GM21381 (cell line): ENCODE data around the gene ANKMY2.

ENCODE experiments used
- ATAC-seq: cut with Tn5 transposase; IDR thresholded peaks from one replicate; pipeline ENCODE4 v1.9.1; 2021; ENCODE audit warnings: mild to moderate bottlenecking, moderate library complexity; ENCODE audit not compliant: unreplicated experiment

The ANKMY2 gene

DNA sequence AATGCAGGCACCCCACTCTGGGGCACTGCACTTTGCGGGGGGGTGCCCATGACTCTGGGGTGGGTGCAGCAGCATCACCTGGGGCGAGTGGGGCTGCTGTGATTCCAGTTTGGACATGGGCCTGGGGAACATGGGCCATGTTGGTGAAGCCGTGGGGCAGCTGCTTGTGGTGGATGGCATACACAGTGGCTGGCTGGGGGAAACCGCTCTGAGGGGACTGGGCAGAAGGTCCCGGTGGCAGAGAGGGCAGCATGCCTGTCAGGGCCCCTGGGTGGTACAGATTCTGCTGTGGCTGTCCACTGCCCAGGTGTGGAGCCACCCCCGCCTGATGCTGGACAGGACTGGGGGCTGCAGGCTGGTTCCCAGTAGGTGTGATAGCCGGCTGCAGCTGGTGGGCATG lies 61.7 kb downstream of the ANKMY2 start:
- no peak for ATAC-seq

DNA sequence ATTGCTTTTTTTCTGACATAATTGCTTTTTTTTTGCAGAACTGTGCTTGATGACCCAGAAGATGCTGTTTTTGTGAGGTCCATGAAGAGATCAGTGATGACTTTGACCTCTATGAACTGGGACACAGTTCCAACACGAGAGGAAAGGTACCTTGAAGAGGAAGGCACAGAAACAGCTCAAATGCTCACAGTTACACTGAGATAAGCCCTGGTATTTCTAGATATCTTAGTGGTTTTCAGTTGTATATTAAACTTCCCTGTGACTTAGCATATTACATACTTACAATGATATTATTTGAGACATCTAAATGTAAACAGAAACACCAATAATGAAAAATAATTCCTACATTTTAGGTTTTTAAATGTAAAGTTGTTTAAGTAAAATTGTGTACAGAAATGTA lies 64.3 kb downstream of the ANKMY2 start:
- no peak for ATAC-seq

DNA sequence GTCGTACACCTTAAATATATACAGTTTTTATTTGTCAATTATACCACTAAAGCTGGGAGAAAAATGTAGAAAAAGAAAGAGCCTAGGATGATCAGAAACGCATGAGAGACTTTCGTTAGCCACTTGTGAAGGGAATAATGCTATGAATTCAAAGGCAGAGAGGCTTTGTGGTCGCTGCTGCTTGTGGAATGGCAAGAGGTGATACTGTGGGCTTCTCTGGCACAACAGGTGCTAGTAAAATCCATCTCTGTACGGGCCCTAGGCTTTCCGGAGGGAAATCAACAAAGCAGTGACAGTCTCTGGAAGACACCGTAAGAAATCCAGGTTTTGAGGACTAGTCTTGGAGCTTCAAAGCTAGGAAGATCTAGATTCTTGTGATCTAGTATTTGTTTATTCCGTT lies 66.3 kb downstream of the ANKMY2 start:
- ATAC-seq, result no peak

DNA sequence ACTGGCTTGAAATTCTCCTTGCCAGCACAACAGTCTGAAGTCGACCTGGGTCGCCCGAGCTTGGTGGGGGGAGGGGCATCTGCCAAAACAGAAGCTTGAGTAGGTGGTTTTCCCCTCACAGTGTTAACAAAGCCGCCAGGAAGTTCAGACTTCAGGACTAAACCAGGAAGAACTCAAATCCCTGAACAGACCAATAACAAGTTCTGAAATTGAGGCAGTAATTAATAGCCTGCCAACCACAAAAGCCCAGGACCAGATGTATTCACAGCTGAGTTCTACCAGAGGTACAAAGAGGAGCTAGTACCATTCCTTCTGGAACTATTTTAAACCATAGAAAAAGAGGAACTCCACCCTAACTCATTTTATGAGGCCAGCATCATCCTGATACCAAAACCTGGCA lies 73.6 kb downstream of the ANKMY2 start:
- ATAC-seq, result no peak

DNA sequence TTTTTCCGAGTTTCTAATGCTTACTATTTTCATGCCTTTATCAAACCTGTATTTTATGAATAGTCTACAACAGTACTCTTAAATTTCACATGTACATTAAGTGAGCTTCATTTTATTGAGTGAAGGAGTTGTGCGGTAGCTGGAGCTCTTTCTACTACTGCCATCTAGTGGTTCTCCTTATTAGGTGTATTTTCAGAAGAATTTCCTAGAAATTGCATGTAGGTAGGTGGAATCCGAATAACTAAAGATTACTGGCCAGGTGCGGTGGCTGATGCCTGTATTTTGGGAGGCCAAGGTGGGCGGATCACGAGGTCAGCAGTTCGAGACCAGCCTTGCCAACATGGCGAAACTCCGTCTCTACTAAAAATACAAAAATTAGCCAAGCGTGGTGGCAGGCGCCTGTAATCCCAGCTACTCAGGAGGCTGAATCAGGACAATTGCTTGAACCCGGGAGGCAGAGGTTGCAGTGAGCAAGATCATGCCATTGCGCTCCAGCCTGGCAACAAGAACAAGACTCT lies 80.6 kb downstream of the ANKMY2 start:
- ATAC-seq, result peak; percentile 50

DNA sequence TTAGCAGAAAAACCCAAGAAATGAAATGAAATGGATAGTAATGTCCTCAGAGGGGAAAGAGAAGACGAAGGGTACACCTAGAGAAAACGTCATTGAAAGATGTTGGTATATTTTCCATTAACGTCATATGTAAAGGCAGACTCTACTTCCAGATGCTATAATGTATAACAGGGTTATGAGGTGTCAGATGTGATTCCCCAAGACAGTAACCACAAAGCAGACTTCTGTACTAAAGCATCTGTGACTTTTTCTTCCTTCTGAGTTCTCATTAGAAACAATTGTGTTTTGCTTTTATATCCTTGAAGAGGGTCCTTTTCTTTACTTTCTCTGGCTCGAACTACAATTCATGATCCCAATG lies 81.6 kb downstream of the ANKMY2 start:
- ATAC-seq, result no peak

DNA sequence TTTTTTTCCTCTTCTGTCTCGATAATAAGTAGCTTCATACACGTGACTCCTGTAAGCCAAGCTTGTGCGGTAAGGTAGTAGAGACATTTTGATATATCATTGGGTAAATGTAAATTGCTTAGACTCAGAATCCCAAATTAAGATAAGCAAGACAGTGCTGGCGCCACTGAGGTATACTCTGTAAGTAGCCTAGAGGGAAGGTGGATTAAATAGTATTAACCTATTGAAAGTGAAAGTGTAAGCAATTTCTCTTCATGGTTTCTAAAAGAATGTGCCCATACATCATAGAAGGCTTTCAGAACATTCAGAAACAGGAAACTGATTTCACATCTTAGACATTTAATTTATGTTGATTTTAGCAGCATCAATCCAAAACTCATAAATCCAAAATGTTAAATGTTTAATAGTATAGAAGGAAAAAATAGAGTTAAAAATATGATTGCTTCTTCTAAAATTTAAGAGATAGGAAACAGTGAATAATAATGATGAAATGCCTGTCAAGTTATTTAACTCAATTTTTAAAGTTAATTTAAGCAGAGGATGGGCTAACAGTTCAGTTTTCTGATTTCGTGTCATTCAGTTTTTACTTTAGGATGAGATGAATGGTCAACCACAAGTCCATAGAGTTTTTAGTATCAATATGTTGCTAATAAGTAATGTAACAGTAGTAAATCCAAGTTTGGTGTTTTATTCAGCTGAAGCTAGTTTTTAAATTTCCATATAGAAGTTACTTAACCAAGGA lies 82.1 kb downstream of the ANKMY2 start:
- ATAC-seq, result peak; percentile 86

DNA sequence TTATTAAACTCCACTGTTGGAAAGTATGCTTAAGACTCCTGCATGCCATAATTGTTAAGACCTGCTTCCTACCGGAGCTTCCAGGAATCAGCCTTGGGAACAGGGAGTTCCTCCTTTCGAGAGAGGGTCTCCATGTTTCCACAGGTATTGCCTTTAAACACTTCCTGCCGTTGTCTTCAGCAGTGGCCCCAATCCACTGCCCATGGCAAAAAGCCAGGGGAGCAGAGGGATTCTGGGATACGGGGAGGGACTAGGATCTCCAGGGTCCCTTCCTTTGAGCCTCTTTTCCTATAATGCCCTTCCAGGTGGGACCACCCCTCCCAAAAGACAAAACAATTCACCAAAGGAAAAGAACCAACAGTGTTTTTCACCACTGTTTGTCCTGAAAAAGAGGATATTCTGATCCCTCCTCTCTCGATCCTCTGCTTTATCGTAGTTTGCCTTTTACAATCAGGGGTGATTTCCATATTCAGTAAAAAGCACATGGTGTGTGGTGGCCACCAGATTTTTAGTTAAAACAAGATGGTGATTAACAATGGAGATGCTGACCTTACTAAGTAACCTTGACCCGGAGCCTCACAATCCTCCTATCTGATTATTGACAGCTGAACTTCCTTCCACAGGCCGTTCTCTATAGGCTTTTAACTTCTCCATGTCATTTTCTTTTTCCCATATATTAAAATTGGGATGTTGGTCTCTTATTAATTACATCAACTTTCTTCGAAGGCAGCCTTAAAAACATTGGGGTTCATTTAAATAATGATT lies 82.9 kb downstream of the ANKMY2 start:
- ATAC-seq, result no peak

DNA sequence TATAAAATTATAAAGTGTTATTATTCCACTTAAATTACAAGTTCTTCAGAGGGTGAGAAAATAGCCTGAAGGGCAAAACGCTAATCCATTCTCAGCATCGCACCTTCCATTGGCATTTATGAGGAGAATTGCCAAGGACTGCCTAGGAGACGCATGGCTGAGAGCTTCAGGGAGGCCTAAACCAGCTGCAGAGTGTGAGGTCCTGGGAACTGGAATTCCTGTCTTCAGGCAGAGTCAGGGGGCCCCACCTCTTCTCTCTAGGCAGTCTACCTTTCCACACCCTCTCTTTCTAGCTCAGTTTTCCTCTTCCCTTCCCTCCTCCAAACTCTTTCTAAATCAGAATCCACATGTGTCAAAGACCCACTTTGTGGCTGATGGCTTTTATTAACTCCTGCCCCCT lies 83.6 kb downstream of the ANKMY2 start:
- no peak for ATAC-seq

DNA sequence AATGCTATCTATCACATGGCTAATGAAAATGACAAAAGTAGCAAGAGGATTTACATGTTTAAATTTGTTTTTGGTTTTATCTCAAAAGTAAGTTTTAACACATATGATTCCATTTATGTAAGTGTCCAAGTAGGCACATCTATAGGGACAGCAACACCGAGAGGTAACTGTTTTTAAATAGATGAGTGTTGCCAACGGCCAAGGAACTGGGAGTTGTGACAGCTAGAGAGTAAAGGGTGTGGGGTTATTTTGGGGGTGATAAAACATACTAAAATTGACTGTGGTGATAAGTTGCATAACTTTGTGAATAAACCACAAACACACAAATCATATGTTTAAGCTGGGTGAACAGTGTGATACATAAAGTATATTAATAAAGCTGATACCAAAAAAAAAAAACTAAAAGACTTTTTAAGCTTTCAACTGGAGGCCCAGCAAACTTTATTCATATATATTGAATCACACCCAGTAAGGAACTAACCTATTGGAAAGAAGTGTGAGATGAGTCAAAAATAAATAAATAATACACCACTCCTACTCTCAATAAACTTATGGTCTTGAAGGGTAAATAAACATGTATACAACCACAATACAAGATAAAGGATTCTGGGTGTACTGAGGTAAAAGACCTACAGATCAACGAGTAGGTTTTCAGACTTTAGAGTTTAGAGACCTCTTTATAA lies 85.9 kb downstream of the ANKMY2 start:
- ATAC-seq, result no peak

DNA sequence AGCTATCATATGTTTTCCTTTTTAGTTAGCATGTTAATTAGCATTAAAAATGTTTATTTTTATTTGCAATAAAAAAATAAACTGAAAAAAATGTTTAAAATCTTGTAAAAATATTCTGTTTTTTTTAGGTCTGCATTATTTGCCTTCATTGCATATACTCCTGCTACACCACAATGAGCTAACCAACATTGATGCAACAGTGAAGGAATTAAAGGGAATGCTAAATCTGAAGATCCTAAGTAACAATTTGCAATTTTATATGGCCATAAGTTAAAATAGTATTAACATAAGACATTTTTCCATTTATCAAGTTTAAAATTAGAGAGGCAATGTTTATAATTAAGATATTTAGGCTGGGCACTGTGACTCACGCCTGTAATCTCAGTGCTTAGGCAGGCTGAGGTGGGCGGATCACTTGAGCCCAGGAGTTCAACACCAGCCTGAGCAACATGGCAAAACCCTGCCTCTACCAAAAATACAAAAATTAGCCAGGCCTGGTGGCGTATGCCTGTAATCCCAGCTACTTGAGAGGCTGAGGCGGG lies 86.7 kb downstream of the ANKMY2 start:
- ATAC-seq, result no peak

DNA sequence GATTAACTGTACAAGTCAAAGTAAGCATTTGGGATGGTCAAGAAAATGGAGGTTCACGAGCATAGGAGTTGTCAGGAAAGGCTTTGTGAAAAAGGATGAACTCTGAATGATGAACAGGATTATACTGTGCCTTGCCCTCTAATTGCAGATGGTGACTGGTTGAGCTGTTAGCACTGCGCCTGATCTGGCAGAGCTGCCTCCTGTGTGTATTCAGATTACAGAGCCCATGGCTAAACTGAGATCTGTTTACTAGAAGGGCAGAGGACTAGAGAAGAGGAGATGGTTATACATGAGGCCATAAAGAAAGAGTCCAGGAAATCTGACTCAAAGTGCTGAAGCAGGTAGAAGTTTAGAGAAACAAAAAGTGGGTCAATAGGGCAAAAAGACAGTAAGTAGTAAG lies 89.2 kb downstream of the ANKMY2 start:
- no peak for ATAC-seq

DNA sequence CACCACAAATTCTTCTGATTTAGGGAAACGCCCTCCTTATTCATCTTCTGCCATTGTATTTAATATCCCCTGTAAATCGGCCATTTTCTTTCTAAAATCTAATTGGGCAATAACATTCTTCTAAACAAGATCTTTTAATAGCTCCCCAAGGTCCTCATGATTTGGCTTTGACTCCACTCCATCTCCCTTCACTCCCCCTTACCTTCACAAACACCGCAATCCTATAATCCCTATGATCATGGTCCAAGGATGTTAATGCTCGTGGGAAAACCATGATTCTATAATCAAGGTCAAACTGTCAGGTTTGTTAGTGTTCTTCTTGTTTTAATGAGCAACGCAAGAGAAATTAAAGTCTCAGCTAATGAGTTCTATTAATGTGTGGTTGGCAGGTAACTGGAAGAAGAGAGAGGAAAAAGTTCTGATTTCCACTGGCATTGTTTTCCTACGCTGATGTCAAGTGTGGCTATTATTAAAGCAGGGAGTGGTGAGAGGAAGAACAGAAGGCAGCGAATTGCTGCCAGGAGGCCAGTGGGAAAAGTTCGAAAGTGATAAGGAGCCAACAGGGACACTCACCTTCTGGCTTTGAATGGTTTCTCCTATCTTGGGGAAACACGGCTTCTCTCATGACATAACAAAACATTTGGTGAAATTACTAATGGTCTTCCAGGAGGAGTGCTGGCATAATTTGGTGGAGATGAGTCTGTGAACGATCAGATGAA lies 90.9 kb downstream of the ANKMY2 start:
- no peak for ATAC-seq

DNA sequence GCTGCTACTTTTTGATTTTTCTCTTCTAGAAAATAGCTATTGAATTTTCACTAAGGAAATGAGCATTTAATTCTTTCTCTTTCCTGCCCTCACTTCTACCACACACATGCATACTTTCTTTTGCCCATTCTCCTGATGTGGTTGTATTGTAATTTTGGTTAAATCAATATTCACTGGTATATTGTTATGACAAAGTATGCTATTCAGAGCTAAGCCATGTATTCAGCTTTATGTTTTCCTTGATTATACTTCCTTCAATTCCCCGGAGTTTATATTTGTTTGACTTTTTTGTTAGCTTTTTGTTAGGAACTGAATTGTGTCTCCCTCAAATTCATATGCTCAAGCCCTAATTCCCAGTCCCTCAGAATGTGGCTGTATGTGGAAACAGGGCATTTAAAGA lies 94.9 kb downstream of the ANKMY2 start:
- ATAC-seq, result no peak
